GM19438 (cell line): ENCODE measurements around the gene ITGB8.

ENCODE experiments used
- ATAC-seq: cut with Tn5 transposase; IDR thresholded peaks from one replicate; pipeline ENCODE4 v1.9.1; 2021; ENCODE audit warnings: low read depth; ENCODE audit not compliant: unreplicated experiment

ITGB8 gene

GRCh38 chr7:20307119-20307518 lies 23.6 kb upstream of the ITGB8 start:
- ATAC-seq: peak; percentile 66

GRCh38 chr7:20307901-20308300 lies 22.8 kb upstream of the ITGB8 start:
- no peak for ATAC-seq

- no peak for ATAC-seq
These were observed 20.4 kb upstream of the ITGB8 start for GRCh38 chr7:20310301-20310700.

GRCh38 chr7:20310963-20311742 lies 19.5 kb upstream of the ITGB8 start:
- ATAC-seq: no peak

GRCh38 chr7:20311743-20312042 lies 19.0 kb upstream of the ITGB8 start:
- ATAC-seq: no peak

- no peak for ATAC-seq
These were observed 18.1 kb upstream of the ITGB8 start for GRCh38 chr7:20312562-20312961.

- no peak for ATAC-seq
These were observed 17.1 kb upstream of the ITGB8 start for GRCh38 chr7:20313626-20314025.

- no peak for ATAC-seq
These were observed 16.5 kb upstream of the ITGB8 start for GRCh38 chr7:20314198-20314597.

GRCh38 chr7:20316706-20317105 lies 14.0 kb upstream of the ITGB8 start:
- no peak for ATAC-seq

GRCh38 chr7:20317413-20317812 lies 13.3 kb upstream of the ITGB8 start:
- ATAC-seq: no peak

GRCh38 chr7:20318933-20319332 lies 11.8 kb upstream of the ITGB8 start:
- ATAC-seq: no peak

GRCh38 chr7:20320322-20320721 lies 10.4 kb upstream of the ITGB8 start:
- no peak for ATAC-seq

- ATAC-seq: no peak
These were observed 9.9 kb upstream of the ITGB8 start for GRCh38 chr7:20320786-20321185.

GRCh38 chr7:20323595-20323994 lies 7.1 kb upstream of the ITGB8 start:
- ATAC-seq: no peak

GRCh38 chr7:20326342-20326741 lies 4.4 kb upstream of the ITGB8 start:
- no peak for ATAC-seq

GRCh38 chr7:20327055-20327454 lies 3.6 kb upstream of the ITGB8 start:
- no peak for ATAC-seq

GRCh38 chr7:20328027-20328426 lies 2.7 kb upstream of the ITGB8 start:
- ATAC-seq: no peak

GRCh38 chr7:20328692-20329091 lies 2.0 kb upstream of the ITGB8 start:
- ATAC-seq: no peak

- ATAC-seq: peak; percentile 51
These were observed 1.1 kb upstream of the ITGB8 start for GRCh38 chr7:20329389-20330238.

- peak; percentile 15 for ATAC-seq
These were observed 519 bp downstream of the ITGB8 start for GRCh38 chr7:20330928-20331909.
